DMS114 treated with DMSO at 0.1 percent for 48 hours (cell line): ENCODE data around the gene BANP.
"Not testable (repeated sequence)": the region's sequence is repeated elsewhere in the genome, so short reads cannot be mapped to it uniquely, and the experiment has no call there.

Experiments used
- DNase-seq: peaks from one replicate; lab custom pipeline; 2025; ENCODE audit not compliant: unreplicated experiment; lab: John Stamatoyannopoulos, UW

BANP gene

DNA sequence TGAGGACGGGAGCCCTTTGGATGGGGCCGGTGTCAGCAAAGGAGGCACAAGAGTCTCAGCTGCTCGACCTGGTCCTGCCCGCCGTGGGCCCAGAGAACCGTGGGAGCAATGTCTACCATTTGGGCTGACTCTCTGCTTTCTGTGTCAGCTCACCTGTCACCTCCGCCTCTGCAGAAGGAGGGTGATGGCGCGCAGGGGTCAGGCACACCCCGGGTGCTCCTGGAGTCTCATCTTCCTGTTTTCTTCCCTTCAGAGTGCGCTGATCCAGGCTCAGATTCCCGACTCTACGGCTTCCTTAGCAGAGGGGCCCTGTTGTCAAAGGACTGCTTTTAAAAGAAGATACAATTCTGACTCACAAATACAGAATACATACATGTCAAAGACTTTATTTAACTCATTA, 167.1 kb downstream of the BANP start:
- DNase-seq, result no peak

DNA sequence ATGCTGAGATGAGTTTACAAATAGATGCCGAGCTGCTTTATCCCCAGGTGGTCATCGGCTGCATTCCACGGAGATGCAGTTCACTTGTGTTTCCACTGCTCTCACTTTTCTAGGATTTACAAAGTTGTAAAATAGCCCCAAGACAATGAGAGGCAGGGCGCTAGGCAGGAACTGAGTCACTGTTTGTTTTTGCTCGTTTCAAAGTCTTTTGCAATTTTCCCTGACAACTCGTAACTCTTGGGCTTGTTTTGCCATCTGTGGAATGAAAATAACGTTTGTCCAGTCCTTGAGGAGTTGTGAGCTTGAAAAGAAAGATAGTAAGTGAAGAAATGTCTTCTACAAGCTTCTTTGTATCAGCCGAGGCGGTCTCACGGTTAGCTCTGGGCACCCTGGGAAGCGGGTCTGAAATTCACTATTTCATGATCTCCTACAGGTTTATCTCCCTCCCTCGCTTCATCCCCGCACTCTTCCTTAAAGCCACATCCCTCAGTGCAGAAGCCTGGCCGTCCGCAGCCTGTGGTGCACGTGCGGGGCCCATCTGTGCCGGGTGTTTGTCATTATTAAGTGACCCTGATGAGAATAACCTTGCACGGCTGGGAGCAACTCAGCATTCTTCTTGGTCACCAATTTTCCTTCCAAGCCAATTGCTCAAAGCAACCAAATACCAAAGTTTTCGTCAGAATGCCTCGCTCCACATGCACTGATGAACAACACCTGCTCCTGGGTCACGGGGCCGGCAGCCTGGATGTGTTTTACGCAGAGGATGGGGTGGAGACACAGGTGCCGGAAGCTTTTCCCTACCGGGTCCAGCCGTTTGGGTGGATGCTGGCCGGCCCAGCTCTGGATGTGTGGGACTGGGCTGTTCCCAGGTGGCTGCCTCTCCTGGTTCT, 167.9 kb downstream of the BANP start:
- DNase-seq, result not testable (repeated sequence)

DNA sequence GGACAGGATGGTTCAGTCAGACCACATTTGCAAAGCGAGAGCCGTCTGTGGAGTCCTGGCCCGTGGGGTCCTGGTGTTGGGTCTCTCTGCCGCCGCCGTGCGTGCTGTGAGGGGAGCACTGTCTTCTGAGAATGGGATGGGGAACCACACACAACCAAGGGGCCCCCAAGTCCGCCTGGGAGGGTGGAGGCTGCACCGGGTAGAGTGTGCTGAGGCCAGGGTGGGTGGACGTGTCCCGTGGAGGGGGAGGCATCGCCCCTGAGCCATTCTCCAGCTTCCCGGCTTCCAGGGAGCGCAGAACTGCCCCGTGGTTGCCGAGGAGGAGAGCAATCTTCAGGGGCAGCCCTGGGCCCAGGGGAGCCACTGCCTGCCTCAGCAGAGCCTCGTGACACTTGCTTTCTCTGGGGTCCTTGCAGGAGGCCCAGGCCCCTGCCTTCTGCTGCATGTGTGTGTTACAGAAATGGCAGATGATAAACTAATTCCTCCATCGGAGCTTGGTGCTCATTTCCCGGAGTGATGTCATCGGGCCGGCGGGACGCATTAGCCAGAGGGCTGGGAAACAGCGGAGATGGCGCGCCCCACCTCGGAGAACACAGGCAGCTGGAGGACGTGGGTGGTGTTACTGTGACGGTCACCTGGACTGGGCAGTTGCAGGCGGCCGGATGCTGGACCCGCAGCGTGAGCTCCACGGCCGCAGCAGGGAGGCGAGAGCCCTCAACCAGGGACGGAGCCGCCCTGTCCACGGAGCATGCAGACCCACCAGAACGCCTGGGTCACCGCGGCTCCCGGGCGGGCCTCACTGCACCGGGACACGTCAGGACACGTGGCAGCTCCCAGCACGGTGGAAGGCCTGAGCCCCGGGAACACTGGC, 168.9 kb downstream of the BANP start:
- DNase-seq, result not testable (repeated sequence)

DNA sequence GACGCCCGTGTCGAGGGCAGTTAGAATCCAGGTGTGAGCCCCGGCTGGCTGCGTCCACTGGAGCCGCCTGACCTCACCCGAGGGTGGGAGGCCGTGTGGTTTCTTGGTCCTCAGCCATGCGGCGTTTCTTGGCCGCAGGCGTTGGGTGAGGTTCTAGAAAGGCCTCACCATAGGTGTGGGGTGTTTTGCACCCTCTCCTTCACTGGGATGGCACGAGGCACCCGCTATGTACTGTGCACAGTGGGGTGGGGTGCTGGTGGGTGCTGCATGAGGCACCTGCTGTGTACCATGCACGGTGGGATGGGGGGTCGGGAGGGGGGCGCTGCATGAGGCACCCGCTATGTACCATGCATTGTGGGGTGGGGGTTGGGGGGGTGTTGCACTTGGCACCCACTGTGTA, 169.6 kb downstream of the BANP start:
- no peak for DNase-seq

DNA sequence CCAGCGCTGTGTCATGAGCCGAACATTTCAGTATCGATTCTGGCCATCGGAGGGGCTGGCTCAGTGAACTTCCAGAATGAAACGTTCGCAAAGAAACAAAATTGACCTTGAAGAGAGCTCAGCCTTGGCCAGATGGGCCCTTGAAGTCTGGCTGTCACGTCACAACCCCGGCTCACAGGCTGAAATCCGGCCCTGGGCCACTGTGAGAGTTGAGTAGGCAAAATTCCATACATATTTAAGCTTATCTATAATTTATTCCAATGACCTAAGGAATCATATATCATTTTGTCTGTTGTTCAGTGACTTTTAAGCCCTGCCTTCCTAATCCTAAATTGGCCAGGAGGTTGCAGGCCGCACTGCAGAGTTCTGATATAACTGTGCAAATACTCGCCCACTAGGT, 170.2 kb downstream of the BANP start:
- DNase-seq, result not testable (repeated sequence)

DNA sequence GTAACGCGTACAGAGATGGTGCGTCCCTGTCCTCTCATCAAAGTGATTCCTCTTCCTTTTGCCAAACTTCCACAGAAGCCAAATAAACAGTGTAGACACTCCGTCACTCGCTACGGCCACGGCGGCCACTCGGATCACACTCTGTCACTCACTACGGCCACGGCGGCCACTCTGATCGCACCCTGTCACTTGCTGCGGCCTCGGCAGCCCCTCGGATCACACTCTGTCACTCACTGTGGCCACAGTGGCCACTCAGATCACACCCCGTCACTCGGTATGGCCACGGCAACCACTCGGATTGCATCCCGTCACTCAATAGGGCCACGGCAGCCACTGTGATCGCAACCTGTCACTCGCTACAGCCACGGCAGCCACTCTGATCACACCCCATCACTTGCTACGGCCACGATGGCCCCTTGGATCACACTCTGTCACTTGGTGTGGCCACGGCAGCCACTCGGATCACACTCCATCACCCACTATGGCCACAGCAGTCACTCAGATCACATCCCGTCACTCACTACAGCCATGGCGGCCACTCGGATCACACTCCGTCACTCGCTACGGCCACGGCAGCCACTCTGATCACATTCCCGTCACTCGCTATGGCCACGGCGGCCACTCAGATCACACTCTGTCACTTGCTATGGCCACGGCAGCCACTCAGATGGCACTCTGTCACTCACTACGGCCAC, 170.8 kb downstream of the BANP start:
- DNase-seq, result no peak
